Brain microvascular endothelial cell (primary cell): ENCODE results near the gene KRT7.
"Not testable (repeated sequence)": the region's sequence is repeated elsewhere in the genome, so short reads cannot be mapped to it uniquely, and the experiment has no call there.

Experiments used
- DNase-seq: peaks from one replicate; pipeline ENCODE4 v3.0.0-alpha.2; 2020
- H3K27ac ChIP-seq: fragments of 250-450 bp; sonication (Bioruptor Pico); 2 replicates; pipeline ENCODE4 v1.5.1; 2020; ENCODE audit warnings: mild to moderate bottlenecking, moderate library complexity
- H3K27me3 ChIP-seq: fragments of 250-450 bp; sonication (Bioruptor Pico); replicated peaks from 2 replicates; pipeline ENCODE4 v1.5.1; 2020; ENCODE audit warnings: mild to moderate bottlenecking
- H3K36me3 ChIP-seq: fragments of 250-450 bp; sonication (Bioruptor Pico); replicated peaks from 2 replicates; pipeline ENCODE4 v1.5.1; 2020; ENCODE audit warnings: mild to moderate bottlenecking
- H3K4me3 ChIP-seq: 2 replicates; pipeline ENCODE4 v1.5.1; 2011; ENCODE audit warnings: low read depth, mild to moderate bottlenecking, control low read depth, low read length, moderate library complexity
- in situ Hi-C: cut with HindIII; loops from 2 replicates; pipeline ENCODE4 v1.10.0; 2017; ENCODE audit warnings: low sequenced_read_pairs, low pct_ligation_motif_present
- TF ChIP-seq, protein P1 (sequence below): IDR thresholded peaks from 2 replicates; pipeline ENCODE4 v1.5.1; 2011; ENCODE audit warnings: low read depth, mild to moderate bottlenecking, moderate library complexity, low read length, control low read depth, inconsistent platforms; ENCODE audit errors: missing control alignments

The KRT7 gene

DNA sequence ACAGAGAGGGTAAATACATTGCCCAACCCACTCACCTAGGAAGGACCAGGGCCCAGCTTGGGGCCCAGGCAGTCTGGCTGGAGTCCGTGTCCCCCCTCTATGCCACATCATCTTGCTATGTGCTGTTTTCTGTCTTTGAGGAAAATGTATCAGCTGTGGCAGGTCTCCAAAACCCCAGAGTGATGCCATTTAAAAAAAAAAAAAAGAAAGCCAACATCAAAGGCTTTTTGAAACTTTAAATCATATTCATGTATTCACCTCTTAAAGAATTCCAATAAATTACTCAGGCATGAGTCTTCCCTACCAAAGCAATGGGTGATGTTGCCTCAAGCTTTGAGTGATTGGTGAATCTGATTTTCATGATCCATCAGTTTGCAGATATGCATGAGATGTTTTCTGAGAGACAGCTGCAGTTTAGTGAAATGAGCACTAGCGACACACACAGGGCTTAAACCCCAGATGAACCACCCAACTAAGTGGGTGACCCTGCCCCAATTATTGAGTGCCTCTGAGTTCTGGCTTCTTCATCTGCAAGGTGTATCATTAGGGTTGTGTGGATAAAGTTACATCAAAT, 52.2 kb downstream of the KRT7 start:
- TF ChIP-seq, protein P1, sequence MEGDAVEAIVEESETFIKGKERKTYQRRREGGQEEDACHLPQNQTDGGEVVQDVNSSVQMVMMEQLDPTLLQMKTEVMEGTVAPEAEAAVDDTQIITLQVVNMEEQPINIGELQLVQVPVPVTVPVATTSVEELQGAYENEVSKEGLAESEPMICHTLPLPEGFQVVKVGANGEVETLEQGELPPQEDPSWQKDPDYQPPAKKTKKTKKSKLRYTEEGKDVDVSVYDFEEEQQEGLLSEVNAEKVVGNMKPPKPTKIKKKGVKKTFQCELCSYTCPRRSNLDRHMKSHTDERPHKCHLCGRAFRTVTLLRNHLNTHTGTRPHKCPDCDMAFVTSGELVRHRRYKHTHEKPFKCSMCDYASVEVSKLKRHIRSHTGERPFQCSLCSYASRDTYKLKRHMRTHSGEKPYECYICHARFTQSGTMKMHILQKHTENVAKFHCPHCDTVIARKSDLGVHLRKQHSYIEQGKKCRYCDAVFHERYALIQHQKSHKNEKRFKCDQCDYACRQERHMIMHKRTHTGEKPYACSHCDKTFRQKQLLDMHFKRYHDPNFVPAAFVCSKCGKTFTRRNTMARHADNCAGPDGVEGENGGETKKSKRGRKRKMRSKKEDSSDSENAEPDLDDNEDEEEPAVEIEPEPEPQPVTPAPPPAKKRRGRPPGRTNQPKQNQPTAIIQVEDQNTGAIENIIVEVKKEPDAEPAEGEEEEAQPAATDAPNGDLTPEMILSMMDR = no peak
- Histone ChIP-seq H3K27ac (no peak overlapping the region), H3K4me3 (no peak overlapping the region), H3K27me3 (no peaks in the 10 kb centered on the region), H3K36me3 (no peaks in the 10 kb centered on the region)
- DNase-seq = no peak
- in situ Hi-C loops = no loop called here

GRCh38 chr12:52285851-52286530, 52.9 kb downstream of the KRT7 start:
- Histone ChIP-seq H3K36me3 (no peaks in the 10 kb centered on the region), H3K27me3 (no peaks in the 10 kb centered on the region), H3K27ac (no peak overlapping the region), H3K4me3 (no peak overlapping the region)
- TF ChIP-seq, protein P1 = no peak
- DNase-seq = no peak
- in situ Hi-C loops = no loop called here

GRCh38 chr12:52286857-52287785, 54.1 kb downstream of the KRT7 start:
- in situ Hi-C loops, H3K27me3 ChIP-seq, H3K4me3 ChIP-seq, H3K36me3 ChIP-seq, H3K27ac ChIP-seq, DNase-seq: not testable (repeated sequence)
- TF ChIP-seq, protein P1 = peak; percentile 4

GRCh38 chr12:52287816-52288805, 55.1 kb downstream of the KRT7 start:
- H3K4me3 ChIP-seq, in situ Hi-C loops, DNase-seq: not testable (repeated sequence)

GRCh38 chr12:52290483-52291134, 57.6 kb downstream of the KRT7 start:
- DNase-seq, in situ Hi-C loops, H3K4me3 ChIP-seq: not testable (repeated sequence)

More at GRCh38 chr12:52287816-52288805, 55.1 kb downstream of the KRT7 start:
- H3K27me3 ChIP-seq = peaks cover 13% of the 10 kb centered on the region
- H3K36me3 ChIP-seq, H3K27ac ChIP-seq: not testable (repeated sequence)

DNA sequence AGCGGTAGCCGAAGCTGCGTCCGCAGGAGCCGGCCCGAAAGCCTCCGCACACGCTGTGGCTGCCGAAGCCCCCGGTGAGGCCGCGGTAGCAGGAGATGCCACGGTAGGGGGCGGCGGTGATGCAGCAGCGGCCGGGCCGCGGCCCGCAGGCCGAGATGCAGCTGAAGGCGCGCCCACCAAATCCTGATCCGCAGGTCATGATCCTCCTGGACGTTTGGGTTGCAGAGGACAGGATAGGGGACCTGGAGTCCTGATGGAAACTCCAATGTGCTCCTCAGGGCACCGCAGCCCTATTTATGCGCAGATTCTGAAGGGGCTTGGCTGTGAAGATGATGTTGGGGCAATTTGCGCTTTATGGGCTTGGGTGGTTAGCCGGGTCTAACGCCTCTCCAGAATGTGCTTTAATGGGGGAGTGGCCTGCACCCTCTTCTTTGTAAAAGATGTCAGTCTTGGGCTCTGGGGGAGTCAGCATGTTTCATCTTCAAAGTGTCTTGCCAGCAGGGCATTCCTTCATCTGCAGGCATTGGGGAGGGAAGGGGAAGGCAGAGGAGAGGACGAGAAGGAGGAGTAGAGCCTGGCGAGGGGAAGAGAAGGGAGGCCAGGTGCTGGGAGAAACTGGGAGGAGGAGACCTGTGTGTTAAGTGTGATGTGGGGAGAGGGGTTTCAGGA, 58.4 kb downstream of the KRT7 start, which contains the start of gene KRT81:
Gene KRT81, minus strand, starts transcription at position 268 of the 669 bp plus-strand sequence. Its CDS starts 69 bp downstream, at position 199.
- DNase-seq = no peak
- TF ChIP-seq, protein P1 = no peak
- H3K4me3 ChIP-seq = no peak within 1 kb of the TSS
- in situ Hi-C loops = no loop called here
- H3K27me3 ChIP-seq = peaks cover 18% of the 10 kb centered on the region
- H3K36me3 ChIP-seq = no peaks in the 10 kb centered on the region
- H3K27ac ChIP-seq = no peak within 1 kb of the TSS

More at GRCh38 chr12:52290483-52291134, 57.6 kb downstream of the KRT7 start:
- peaks cover 18% of the 10 kb centered on the region for H3K27me3 ChIP-seq
- not testable (repeated sequence) for H3K27ac ChIP-seq, H3K36me3 ChIP-seq
